Activated CD4-positive, alpha-beta T cell treated with anti-CD3 and anti-CD28 coated beads, Interleukin-2, amount 50 U/mL, for 16 hours (primary cell): ENCODE measurements around the gene POLD3.

Experiments used
- DNase-seq: peaks from one replicate; pipeline ENCODE4 v3.0.0-alpha.2; 2020

POLD3 gene

GRCh38 chr11:74592441-74593362, at the start of gene POLD3:
Gene POLD3, plus strand, starts transcription at chr11:74592582. Its CDS starts 77 bp downstream, at chr11:74592659.
- peak; percentile 96 for DNase-seq

GRCh38 chr11:74543991-74544390, 48.4 kb upstream of the POLD3 start:
- no peak for DNase-seq

- DNase-seq: no peak
Measured at GRCh38 chr11:74546752-74547151, 45.6 kb upstream of the POLD3 start.

DNA sequence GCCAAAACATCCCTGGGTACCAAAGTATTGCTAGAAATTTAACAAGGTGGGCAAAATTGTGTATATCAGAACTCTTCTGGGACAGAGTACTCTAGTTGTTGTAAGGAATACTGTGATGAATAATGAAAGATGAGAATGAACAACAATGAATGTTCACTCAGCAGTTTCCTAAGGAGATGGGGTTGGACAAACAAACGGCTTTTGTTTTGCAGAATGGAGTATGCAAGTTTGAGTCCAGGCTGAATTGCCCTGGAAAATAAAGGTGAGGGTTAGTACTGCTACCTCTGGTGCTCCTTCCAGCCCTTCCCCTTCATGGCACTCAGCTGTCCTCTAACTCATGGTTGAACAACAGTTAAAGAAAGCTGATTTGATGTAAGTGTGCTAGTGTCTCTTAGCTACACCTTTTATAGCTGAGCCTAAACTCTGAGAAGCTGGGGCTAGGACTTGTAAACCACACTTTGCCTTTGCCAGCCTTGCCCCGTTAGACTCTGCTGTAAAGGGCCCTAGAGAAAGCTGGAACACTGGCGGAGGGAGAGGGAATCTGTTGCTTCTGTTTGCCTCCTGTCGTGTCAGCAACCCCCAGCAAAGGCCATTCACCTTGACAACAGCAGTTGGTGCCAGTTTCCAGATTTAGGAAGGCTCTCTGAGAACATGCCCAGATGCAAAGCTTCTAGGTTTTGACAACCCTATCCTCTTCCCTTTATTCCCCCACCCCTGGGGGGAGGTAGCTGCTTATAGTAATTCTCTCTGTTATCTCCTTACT, 41.2 kb upstream of the POLD3 start:
- DNase-seq: no peak

GRCh38 chr11:74551754-74552145, 40.6 kb upstream of the POLD3 start:
- DNase-seq: no peak

DNA sequence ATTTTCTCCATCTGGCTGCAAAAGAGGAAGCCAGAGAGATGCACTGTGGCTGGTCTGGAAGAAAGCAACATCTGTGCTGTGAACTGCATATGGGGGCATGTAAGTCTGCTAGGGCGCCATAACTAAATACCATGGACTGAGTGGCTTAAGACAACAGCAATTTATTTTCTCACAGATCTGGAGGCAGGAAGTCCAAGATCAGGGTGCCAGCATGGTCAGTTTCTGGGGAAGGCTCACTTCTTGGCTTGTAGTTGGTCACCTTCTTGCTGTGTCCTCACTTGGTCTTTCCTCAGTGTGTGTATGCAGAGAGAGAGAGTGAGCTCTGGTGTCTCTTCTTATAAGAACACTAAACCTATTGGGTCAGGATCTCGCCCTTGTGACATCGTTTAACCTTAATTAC, 34.9 kb upstream of the POLD3 start:
- no peak for DNase-seq

DNA sequence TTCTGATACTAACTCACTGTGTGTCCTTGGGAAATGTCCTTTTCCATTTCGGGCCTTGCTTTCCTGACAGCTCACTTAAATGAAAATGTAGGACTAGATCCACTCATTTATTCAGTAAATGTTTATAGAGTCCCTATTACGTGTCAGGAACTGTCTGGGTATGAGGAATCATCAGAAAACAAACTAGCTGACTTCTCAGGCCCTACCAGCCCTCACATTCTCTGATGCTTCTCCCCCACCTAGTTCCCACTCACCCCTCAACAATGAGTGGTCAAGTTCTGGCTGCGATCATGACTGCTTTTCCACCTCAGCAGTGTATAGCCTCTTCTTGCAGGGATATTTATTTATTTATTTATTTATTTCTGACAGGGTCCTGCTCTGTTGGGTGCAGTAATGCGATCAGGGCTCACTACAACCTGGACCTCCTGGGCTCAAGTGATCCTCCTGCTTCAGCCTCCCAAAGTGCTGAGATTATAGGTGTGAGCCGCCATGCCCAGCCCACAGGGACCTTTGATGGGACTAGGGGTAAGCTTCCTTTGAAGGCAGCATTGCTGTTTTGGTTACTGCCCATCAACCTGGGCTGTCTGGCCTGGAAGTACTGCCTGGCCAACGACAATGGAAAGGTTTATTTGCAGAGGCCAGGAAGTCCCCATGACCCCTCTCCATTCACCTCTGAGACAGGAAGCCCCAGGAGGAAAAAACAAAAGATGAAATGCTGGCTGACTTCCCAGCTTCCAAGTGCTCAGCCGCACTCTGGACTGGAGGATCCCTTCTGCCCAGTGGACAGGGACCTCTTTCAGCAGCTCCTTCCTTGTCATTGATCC, 33.1 kb upstream of the POLD3 start:
- DNase-seq: no peak

GRCh38 chr11:74559934-74560309, 32.5 kb upstream of the POLD3 start:
- DNase-seq: no peak

DNA sequence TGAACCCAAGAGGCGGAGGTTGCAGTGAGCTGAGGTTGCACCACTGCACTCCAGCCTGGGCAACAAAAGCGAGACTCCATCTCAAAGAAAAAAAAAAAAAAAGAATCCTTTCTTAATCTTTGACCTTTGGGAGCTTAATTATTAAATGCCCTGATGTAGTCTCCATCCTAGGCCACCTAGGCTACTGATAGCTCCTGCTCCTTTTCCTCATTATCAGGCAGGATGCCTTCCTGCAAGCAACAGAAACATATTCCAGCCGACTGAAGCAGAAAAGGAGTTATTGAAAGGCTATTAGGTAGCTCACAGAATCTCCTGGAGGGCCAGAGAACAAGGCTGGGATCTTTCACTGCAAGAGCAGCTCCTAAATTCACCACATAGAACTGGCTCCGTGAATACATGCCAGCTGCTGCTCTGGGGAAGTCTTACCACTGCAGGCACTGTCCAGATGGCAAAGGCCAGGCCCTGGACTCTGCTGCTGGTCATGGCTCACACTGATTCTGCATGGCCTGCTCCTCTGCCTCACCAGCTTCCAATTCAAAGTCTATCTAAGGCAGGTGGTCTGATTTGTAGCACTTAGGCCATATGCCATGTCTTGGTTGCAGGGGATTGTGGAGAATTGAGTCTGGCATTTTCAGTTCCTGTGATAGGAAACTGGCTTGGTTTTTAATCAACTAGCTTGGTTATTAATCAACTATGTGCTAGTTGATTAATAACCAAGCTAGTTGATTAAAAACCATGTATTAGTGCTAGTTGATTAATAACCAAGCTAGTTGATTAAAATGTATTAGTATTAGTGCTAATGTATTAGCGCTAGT, 26.0 kb upstream of the POLD3 start:
- no peak for DNase-seq

DNA sequence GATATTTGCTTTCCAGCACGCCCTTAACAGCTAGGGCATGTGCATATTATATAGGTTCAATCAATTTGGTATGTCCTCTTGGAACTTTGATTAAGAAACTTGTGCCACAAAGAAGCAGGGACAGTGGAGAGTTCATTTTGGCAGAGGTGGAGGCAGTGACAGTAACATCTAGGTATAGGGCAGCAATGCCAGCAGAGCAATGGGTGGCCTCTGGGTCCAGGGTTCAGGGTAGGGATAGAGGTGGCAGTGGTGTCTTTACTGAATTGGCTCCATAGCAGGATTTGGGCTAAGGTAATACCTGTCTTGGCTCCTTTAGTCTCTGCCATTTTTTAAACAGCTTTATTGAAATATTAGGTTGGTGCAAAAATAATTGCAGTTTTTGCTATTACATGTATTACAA, 24.4 kb upstream of the POLD3 start:
- DNase-seq: no peak

GRCh38 chr11:74570266-74571061, 21.9 kb upstream of the POLD3 start:
- peak; percentile 23 for DNase-seq

DNA sequence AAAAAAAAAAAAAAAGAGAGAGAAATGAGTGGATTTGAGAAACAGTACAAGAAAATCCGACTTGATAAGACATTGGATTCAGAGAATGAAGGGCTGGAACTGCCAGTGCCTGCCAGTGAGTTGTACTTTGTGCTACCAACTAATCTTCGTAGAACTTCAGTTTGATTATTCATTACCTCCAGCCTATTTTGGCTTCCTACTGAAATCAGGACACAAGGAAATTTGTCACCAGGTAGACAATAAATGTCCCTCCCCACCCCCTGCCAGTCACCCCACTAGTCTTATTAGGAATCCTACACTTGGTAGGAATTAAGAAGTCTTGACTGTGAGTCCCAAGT, 21.4 kb upstream of the POLD3 start:
- DNase-seq: no peak

- no peak for DNase-seq
Measured at GRCh38 chr11:74572349-74572748, 20.0 kb upstream of the POLD3 start.

- no peak for DNase-seq
Measured at GRCh38 chr11:74574563-74574962, 17.8 kb upstream of the POLD3 start.

DNA sequence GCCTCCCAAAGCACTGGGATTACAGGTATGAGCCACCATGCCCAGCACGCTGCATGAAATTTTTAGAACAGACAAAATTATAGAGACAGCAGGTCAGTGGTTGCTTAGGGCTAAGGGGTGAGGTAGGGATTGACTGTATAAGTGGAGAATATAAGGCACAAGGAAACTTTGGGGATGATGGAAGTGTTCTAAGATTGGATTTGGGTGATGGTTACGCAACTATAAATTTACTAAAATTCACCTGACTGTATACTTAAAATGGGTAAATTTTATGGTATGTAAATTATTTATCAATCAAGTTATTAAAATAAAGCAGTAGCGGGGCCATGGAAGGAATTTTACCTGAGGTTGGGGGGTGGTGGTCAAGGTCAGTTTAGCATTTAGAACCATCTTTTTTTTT, 16.4 kb upstream of the POLD3 start:
- no peak for DNase-seq

DNA sequence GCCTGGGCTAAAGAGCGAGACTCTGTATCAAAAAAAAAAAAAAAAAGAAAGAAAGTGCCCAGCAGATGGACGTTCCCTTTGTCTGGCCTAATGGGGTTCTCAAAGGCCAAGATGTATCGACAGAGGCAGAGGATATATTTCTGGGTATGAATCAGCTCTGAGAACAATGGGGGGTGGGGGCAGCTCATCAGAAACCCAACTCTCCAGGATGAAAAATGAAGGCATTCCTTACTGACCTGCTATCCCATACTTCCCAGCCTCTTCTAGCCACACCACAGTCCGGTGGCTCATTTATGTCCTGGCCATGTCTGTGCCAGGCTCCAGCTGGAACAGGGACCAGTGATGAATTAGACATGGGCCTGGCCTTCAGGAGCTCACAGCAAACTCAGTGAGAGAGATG, 15.2 kb upstream of the POLD3 start:
- no peak for DNase-seq

DNA sequence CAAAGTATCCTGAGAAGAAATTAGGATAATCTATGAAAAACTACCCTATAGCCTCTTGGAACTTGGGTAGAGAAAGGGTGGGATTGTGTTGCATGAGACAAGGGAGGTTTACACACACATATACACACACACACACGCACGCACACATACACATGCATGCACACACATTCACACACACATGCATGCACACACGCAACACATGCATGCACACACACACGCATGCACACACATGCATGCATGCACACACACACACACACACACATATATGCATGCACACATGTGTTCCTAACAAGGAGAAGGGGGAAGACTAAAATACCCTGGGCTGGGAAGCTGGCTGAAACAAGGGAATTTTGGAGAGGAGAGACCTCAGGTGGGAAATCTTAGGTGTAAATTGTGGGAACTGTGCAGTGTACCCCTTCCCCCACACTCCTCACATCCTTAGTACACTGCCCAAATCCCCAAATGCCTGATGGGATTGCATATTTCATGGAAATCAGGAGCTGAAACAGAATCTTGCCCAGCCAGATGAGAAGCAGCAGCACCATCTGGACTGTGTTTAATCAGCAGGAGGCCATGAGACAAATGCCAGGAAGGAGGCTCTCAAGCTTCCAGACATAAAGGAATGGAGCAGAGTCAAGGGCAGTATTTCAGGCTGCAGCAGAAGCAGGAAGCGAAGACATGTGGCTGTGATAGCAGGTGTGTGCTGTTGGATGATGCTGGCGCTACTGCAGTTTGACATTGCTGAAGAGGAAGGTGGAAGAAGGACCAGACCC, 14.6 kb upstream of the POLD3 start:
- DNase-seq: no peak

DNA sequence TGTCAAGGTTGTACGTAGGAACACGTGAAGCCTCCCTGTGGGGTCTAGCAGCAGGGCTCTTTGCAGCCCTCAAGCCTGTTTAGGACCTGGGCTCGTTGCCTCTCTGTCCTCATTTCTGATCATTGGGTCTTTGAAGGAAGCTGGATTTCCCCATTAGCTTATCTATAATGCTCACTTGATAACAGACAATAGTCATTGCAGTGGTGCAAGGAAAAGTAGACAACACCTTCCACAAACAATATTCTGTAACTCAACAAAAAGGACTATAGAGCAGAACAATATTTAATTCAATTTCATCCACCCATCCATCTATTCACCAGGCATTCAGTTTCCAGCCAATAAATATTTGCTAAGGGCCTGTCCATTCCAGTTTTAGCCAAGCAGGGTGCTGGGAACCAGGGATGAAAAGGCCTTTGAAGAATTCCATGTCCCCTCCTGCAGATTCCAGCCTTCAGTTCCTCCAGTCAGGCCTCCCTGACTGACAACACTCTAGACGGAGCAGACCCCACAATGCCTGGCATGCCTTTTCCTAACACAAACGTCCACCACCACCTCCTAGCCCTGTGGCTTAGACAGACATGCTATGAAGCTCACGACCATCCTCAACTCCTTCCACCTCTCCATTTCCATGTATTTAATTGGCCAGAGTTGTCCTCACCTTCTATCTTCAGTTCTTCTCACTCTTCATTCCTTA, 12.7 kb upstream of the POLD3 start:
- DNase-seq: no peak

DNA sequence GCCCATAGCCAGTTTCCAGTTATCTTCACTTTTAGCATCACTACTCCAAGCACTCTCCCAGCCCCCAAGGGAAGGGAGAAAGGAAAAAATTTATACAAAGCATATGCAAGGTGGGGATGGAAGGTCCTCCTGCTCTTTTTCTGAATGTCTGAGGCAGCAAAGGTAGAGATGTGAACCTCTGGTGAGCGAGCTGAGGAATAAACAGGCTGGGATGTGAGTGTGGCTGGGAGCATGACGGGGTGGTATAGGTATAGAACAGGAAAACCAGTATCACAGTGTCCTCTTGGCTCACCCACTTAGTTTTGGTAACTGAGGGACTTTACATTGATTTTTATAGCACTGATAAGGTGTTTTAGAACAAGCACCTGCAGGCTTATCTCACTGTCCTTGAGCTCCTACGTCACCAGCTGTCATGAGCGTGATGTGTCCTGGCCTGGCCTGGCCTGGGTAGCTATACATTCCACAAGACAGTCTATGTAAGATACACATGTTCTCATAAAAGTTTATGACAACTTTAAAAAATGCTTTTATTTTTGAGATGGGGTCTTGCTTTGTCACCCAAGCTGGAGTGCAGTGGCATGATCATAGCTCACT, 10.3 kb upstream of the POLD3 start:
- DNase-seq: no peak
